ENCODE data around the gene TOM1L2.

DNA sequence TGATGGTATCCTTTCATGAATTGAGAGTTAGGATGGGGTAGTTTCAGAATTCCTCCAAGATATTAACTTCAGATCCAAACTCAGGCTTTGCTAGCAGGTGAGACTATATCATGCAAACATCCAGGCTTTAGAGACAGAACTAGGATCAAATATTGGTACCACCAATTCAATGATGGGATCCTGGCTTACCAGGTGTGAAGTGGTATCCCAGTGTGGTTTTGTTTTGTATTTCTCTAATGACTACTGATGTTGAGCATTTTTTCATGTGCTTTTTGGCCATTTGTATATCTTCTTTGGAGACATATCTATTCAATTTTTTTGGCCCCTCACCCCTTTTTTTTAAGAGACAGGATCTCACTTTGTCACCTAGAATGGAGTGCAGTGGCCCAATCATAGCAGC is 57.0 kb downstream of the TOM1L2 start:
- TF ChIP-seq, protein P1, sequence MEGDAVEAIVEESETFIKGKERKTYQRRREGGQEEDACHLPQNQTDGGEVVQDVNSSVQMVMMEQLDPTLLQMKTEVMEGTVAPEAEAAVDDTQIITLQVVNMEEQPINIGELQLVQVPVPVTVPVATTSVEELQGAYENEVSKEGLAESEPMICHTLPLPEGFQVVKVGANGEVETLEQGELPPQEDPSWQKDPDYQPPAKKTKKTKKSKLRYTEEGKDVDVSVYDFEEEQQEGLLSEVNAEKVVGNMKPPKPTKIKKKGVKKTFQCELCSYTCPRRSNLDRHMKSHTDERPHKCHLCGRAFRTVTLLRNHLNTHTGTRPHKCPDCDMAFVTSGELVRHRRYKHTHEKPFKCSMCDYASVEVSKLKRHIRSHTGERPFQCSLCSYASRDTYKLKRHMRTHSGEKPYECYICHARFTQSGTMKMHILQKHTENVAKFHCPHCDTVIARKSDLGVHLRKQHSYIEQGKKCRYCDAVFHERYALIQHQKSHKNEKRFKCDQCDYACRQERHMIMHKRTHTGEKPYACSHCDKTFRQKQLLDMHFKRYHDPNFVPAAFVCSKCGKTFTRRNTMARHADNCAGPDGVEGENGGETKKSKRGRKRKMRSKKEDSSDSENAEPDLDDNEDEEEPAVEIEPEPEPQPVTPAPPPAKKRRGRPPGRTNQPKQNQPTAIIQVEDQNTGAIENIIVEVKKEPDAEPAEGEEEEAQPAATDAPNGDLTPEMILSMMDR (IDR thresholded peaks at IDR 0.05) = no peak
- no peak for TF ChIP-seq ZFX (IDR thresholded peaks at IDR 0.05; ENCODE audit: borderline replicate concordance)

Data from 22Rv1 (cell line).